GM19351 (cell line): ENCODE results near the gene ZNF408.

Experiments used
- ATAC-seq: cut with Tn5 transposase; IDR thresholded peaks from one replicate; pipeline ENCODE4 v1.9.1; 2021; ENCODE audit warnings: mild to moderate bottlenecking, moderate library complexity; ENCODE audit not compliant: unreplicated experiment

Gene ZNF408

DNA sequence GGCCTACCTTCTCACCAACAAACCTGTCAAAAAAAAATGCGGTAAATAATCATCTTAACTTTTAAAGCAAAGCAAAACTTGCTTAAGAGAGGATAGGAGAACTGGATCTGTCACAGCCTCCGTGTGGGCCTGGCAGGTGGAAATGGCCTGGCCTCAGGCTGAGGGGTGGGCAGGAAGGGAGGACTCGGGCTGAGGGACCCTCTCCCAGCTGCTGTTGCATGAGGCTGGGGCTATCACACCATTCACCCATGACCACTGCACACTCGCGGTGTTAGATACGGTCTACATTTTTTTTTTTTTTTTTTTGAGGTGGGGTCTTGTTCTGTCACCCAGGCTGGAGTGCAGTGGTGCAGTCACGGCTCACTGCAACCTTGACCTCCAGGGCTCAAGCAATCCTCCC, 24.9 kb upstream of the ZNF408 start:
- no peak for ATAC-seq

DNA sequence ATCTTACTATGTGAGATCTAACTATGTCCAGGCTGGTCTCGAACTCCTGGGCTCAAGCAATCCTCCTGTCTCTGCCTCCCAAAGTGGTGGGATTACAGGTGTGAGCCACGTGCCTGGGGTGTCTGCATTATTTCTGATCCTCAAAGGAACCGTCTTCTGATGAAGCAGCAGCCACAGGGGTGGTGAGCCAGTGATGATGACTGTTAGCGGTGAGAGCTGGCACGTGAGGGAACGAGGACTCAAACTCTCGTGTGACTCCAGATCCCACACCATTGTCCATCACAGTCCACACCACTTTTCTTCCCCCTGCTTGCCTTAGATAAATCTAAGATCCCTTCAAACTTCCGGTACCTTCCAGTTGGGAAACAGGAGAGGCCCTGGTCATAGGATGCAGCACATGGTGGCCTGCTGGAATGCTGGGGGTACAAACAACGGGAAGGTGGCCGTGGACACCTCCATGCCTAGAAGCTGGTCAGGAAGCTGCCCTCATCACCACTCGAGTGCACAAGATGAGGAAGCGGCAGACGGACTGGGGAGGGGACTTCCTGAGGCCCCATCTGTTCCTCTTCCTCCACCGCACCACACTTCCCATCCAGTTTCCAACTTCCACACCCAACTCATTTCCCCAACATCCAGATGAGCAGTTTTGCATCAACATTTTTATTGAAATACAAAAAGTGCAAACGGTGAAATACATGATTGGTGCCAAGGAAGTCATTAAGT, 24.2 kb upstream of the ZNF408 start:
- ATAC-seq: no peak

DNA sequence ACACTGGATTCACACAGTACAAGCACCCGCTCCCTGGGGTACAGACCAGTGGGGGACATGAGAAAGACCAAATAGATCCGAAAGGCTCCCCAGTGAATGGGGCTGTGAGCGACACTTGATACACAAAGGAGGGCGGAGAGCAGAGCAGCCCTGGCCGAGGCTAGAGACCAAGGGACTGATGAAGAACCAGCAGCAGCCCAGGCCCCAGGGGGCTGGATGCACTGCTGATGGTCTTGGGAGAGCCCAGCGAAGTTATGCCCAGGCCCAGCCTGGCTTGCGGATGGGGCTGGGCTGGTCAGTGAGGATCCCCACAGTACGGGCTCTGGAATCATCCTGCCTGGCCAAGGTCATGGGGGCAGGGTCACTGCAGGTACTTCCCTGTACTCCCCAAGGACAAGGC, 23.7 kb upstream of the ZNF408 start:
- ATAC-seq: no peak

DNA sequence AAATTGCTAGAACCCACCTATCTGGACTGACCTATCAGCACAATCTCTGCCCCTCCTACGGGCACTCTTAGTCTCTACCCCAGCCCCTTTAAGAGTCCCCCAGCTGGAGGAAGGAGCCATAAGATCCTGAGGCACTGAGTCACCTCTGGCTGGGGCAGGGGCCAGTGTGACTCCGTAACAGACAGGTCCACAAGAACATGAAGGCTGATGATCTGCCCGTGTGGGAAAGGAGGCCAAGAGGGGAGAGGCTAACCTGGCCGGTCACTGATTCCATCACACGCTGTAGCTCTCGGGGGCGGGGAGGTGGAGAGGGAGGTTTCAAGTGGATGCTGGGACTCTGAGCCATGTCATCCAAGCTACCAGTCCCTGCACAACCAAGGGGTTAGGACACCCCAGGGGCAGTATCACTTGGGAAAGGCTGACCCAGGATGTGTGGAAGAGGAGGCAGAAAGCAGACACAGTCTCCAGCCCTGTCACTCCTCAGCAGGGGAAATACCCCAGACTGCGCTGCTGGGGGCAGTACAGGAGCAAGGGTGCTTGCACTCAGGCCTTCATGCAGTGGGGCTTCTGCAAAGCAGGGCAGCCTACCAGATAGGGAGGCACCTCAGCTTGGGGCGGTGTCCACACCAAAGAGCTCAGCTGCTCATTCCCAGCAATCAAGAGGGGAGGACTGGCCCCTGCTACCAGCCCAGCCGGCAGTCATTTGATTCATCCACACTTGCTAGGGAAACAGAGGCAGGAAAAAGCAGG, 22.7 kb upstream of the ZNF408 start:
- ATAC-seq: no peak

DNA sequence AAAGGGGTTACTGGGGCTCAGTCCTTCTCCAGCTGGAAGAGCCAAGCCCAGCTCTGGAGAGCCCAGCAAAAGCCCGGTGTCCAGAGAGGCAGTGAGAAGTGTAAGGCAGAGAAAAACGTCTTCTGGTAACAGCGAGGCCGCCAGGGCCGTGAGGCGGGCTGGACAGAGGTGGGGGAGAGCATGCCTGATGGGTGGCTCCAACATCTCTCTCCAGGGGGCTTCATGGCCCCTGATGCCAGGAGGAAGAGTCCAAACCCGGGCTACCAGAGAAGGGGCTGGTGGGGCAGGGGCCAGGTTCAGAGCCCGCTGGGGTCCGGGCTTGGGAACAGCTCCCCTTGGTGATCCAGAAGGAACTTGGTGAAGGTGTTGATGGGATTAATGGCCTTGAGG, 22.1 kb upstream of the ZNF408 start:
- no peak for ATAC-seq

DNA sequence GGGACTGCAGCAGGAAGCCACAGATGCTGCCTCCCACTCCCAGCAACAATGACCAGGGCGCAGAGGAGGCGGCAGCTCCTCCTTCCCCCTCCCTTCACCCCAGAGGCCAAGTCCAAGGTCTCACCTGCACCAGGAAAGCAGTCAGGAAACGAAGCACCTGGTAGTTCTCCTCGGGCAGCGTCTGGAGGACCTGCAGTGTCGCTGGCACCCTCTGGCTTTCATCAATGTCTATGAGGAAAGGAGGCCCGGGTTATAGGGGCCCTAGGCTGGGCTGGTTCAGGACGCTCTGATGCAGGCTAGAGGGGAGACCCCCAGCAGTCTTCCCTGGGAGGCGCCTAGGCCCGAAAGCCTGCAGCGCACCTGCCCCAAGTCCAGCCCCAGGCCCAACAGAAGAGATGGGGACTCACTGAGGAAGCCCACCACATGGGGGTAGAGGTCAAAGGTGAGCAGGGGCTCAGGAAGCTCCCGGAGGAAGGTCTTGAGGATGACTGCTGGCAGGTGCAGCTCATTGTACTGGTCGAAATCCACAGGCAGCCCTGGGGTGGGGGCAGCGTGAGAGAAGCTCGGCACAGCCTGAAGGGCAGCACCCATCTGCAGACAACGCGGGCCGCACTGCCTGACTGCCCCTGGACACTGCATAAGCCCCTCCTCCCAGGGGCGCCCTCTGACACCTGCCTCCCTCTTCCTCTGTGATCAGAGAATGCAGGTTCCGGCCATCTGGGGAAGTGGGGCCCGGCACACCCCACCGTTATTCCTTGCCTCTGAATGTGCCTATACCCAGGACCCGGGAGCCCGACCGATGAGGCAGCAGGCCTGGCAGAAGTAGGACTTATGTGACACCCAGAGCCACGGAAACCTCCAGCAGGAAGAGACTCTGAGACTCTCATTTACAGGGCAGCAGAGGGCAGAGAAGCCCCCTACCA, 21.3 kb upstream of the ZNF408 start:
- no peak for ATAC-seq

DNA sequence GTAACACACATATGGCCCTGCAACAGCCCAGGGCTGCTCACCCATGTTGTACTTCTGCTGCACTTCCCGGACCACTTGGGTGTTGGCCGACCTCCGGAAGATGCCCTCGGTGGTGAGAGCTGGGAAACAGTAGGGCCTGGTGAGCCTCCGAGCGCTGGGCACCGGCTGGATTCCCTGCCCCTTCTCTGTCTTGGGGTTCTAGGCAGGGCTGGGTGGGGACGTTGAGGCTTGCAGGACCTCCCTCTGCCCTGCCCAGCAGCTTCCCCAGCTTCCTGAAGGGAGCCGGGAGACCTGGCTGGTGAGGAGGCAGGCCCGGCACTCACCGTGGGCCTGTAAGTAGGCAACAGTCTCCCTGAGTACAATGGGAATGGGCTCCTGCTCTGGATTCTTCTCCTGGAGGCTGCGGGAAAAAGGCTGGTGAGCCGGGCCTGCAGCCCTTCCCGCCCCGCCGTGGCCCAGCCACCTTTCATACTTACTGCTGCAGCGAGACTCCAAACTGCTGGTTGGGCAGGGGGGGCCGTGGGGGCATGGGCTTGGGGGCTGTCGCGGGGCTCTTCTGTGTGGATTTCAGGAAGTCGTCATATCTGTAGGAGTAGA, 20.6 kb upstream of the ZNF408 start:
- no peak for ATAC-seq

DNA sequence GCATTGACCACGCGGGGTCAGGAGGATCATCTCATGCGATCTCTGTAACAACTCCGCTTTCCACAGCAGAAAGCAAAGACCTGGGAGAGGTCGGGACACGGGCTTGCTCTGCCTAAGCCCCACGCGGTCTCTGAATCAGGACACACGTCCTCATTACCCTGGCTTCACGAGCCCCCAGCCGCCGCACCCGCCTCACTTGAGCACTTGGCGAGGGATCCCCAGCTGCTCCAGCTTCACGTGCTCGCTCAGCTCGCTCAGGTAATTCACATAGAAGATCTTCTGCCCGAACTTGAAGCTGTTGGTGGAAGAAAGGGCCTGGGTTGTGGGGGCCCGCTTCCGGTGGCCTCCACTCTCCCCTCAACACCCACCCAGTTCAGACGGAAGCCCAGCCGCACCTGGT, 20.0 kb upstream of the ZNF408 start:
- ATAC-seq: no peak

DNA sequence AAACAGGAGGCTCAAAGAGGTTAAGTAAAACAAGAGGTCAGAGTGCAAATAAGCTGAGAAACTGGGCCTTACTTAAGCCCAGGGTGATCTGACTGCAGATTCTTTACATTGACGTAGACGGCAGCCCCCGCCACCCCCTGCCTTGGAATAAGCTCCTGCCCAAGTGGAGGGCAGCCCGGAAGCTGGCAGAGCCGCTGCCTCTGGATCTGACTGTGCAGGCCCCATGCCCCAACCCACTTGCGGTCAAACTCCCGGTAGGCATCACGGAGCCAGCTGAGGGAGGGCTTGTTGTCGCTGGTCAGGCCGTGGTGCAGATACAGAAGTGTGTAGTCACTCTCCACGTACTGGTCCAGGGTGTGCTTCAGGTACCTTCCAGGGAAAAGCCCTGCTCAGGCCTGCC, 19.0 kb upstream of the ZNF408 start:
- ATAC-seq: no peak

DNA sequence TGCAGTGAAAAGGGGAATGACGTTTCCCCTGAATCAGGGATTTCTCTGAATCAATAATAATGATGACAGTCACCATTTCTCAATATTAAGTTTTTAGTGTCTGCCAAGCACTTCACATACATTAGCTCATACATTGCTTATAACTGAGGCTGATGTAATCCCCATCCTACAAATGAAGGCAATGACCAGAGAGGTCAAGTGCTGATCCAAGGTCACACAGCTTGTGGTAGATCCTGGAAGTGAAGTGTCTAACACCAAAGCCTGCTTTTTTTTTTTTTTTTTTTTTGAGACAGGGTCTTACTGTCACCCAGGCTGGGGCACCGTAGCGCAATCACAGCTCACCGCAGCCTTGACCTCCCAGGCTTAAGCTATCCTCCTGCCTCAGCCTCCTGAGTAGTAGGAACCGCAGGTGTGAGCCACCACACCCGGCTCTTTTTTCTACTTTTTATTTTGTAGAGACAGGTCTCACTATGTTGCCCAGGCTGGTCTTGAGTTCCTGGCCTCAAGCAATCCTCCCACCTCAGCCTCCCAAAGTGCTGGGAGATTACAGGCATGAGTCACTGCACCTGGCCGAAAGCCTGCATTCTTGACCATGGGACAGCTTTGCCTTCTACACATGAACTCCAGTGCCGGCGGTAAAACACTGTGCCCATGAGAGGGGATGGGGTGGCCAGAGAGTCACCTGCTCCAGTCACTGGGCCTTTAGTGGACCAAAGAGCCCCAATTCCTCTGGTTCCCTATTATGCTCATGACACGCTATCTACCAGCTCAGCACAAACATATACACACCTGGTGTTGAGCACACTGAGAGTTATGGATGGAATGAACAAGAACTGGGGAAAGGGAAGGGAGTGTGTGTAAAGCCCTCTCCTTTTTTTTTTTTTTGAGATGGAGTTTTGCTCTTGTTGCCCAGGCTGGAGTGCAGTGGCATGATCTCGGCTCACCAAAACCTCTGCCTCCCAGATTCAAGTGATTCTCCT, 17.8 kb upstream of the ZNF408 start:
- ATAC-seq: no peak

DNA sequence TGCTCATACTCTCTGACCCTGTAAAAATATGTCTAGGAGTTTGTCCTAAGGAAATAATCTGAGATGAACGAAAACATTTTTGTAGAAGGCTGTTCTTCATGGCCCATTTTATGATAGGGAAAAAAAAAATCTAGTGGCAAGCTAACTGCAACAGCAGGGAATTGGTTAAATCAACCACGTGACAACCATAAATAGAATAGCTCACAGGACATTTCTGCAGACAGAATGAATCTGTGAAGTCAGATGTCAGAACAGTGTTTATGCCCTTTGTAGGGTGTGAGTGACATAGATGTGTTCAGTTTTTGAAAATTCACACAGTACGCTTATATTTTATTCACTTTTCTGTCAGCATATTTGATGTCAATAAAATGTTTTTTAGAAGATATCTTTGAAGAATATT, 16.5 kb upstream of the ZNF408 start:
- ATAC-seq: no peak

DNA sequence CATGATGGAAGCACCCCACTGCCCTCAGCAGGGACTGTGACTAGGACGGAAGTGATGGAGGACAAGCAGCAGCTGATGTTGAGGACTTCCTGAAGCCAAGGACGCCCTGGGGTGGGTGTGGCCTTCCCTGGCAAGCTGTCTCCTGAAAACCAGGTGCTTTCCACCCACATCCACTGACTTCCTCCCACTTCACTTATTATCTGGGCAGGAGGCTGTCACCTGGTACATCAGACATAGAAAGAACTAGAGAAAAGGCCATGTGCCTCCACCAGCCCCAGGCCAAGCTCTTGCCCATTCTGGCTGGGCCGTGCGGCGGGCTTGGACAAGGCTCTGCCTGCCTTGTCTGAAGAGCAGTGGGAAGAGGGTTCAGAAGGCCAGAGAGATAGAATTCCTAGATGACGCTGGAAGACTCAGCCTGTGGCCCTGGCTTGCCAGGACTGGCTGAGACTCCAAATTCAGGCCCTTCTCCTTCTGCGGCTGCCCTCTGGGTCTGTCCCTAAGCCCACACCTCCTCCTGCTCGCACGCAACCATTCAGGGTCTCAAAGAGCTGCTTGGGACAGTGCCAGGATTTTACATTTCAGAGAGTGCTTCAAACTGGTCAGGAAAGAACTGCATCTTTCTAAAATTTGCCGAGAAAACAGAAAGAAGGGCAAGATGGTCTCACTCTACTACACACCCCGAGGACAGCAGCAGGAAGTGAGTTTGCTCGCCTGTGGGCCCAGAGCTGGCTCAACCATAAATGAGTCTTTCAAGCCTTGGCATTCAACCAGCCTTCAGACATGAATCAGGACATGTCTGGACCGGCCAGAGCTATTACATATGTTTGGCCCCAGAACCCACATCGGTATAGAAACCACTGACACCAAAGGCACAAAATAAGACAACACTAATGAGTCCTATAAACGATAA, 13.7 kb upstream of the ZNF408 start:
- no peak for ATAC-seq

DNA sequence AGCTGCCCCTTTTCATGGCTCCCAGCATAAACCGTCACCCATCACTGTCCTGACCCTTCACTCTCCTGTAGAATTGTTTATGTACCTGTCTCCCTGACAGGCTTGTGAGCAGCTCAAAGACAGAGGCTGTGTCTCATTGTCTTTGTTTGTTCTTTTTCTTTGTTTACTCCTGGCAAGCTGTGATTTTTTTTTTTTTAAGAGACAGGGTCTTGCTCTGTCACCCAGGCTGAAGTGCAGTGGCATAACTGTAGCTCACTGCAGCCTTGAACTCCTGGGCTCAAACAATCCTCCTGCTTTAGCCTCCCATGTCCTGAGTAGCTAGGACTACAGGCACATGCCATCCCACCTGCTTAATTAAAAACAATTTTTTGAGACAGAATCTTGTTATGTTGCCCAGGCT, 10.1 kb upstream of the ZNF408 start:
- ATAC-seq: no peak

DNA sequence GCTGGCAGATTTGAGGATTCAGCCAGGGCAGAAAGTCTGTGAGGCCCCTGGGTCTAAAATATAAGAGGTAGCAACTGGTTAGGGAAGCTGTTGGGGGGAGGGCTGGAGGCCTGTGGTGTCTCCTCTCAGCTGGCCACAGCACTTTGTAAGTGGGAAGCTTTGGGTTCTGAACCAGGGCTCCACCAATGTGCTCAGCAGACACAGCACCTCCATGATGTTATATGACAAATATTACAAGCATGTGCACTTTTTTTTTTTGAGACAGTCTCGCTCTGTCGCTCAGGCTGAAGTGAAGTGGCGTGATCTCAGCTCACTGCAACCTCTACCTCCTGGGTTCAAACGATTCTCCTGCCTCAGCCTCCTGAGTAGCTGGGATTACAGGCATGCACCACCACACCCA, 8.4 kb upstream of the ZNF408 start:
- no peak for ATAC-seq

DNA sequence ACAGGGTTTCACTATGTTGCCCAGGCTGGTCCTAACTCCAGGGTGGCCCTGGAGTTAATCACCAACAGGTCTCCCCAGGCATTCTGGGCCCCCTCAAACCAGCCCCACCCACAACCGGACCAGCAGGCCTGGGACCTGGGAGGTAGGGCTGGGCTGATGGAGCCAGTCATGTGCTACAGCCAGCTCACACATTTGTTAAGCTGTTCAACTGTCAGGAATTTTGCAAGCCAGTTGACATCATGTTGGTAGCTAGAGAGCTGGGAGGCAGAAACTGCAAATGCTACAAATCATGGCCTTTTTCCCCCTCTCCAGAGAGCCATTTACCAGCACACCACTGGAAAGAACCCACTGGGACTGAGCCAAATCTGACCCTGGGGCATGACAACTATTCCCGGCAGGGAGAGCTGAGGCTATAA, 7.2 kb upstream of the ZNF408 start:
- no peak for ATAC-seq

DNA sequence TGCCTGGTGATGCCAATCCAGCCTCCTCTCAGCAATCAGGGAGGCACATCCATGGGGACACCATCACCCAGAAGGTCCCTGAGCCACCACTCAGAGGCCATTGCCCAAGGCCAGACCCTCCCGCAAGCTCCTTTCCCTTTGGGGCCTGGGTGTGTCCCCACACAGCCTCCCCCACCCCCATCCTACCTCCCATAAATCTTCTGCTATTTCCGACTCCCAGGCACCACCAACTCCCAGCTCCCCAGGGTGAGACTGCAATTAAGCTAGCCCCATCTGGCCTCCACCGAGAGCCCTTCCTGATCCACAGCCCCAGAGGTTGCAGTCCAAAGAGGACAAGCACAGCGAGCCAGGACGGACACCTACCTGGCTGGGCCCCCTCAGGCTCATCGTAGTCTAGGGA, 6.8 kb upstream of the ZNF408 start:
- ATAC-seq: no peak

DNA sequence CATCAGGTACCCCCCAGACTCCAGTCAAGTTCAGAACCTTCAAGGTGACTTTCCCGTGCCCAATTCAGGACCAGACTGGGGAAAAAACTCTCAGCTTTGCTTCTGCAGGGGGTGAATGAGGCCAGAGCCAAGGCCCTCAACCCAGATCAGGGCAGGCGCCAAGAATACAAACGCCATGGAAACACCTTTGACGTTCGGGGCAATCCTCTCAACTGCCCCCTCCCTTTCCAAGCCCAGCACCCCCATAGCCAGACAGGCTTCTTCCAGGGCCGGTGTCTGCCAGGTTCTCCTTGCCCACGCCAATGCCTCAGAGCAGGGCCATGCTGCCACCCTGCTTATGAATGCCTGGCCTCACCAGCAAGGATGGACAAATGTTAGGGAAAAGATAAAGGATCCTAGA, 6.2 kb upstream of the ZNF408 start:
- no peak for ATAC-seq

DNA sequence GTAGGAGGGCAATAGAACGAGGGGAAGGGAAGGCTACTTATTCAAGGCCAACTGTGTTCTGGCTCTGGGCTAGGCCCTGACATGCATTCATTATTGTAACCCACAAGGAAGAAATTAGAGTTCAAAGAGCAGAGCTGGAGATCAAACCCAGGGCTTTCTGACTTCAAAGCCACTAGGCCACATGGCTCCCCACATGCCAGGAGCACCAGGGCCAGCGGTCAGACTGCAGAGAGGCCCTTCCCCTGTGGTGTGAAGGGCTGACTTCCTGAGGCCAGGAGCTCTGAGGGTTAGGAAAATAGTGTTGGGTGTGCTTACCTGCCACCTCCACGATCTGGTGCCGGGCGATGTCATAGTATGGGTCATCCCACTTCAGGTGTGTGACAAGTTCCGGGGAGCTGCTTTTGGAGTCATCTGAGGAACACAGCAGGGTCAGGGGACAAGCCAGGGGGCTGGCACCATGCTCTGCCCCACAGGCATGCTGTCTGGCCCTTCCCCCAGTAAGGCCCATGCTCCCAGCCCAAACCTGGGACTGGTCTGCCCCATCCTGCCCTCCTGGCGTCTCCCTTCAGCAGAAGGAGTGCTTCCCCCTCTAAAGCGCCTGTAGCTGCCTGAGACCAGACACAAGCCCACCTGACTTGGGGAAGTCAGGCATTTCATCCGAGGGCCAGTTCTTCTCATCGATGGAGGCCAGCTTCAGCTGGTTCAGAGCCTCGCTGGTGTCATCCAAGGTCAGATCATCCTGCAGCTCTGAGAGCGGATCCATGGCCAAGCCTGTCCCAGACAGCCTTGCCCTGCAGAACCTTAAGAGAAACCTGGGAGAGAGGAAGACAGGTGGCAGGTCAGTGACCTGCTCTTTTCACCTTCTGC, 5.3 kb upstream of the ZNF408 start:
- ATAC-seq: no peak
